Activated CD8-positive, alpha-beta memory T cell treated with anti-CD3 and anti-CD28 coated beads, Interleukin-2, amount 50 U/mL, for 1 hour (primary cell): Measurements from ENCODE around the gene RPS2.

Experiments
- DNase-seq: peaks from one replicate; pipeline ENCODE4 v3.0.0-alpha.2; 2020; ENCODE audit errors: extremely low read depth

The RPS2 gene

DNA sequence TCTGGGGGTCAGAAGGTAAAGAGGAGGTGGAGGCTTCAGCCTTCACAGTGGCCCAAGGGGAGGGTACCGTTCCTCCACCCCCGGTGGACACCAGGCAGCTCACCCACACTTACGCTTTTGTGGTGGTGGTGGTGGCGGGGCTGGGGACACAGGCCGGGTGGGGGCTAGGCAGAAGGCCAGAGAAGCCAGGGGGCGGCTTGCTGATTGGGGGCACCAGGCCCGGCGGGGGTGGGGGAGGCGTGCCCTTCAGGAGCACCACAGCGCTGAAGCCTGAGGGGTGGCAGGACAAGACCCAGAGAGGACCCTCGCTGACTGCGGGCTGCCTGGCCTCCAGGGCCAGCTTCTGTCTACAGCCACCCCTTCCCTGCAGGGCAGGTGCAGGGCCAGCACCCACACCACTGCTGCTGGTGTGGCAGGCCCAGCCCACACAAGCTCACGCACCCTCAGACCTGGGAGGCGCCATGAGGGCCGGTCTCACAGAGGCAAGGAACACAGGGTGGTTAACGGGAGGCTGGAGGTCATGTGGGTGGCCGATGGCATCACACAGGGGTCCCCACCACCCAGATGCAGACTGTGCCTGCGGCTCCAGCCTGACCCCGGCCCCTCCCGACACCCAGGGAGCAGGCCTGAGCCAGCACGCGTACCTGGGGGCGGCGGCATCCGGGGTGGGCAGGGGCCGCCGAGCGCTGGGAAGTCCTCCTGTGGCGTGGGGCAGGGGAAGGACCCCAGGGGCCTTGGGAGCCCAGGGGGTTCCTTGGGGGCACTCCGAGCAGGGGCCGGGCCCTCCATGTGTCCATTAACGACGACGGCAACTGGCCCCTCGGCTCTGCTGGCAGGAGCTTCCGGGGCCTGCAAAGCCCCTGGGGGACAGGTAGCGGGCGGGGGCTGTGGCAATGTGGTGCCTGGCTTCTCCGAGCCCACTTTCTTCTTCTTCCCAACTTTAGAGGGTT is 34.5 kb upstream of the RPS2 start:
- no peak for DNase-seq

DNA sequence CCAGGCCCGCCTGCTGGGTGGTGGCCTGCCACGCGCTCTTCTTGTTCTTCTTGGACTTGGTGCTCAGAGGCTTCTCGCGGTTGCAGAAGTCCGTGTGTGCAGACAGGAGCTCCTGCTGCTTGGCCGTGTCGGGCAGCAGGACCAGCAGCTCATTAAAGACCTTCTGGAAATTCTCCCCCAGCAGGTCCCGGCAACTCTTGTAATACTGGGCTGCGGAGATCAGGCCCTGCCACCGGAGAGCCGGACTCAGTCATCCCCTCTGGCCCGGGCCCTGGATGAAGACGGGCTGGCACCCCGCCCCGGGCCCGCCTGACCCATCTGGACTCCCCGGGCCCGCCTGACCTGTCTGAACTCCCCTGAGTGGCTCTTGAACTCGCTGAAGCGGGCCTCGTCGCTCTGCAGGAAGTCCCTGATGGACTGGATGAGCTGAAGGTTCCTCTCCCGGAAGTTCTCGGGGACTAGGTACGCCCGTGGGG is 33.8 kb upstream of the RPS2 start:
- no peak for DNase-seq

DNA sequence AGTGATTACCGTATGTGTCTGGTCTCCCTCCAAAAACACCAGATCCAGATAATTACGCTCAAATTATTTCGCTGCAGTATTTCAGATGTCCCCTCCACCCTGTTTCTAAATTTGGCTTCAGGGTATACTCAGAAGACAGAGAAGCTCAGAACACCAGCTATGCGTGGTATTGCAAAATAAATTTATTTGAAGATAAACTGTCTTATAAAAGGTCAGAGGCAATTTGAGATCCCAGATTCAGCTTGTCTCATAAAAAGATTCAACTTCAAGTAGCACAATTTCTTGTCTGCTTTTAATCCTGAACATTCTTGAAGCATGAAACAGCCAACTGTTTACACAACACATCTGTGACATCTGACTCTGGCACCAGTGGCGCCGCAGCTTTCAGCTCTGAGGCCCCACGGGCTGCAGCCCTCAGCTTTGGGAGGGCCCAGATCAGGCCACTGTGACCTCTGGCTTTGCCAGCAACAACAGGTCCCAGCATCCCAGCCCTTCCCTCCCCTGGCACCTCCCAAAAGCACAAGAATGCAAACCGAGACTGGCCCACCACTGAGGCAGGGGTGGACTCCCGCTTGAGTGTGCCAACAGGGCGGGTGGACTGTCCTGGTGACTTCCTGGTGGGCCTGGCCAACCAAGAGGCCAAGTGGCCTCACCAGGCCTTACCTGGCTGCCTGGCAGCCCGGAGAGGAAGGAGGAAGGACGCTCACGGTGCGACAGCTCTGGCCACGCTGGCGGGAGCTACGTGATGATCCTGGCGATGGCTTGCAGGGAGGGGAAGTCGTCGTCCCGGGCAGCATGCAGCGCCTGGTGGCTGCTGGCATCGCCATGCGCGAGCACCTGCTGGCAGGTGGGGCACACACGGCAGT is 33.1 kb upstream of the RPS2 start:
- DNase-seq = no peak

DNA sequence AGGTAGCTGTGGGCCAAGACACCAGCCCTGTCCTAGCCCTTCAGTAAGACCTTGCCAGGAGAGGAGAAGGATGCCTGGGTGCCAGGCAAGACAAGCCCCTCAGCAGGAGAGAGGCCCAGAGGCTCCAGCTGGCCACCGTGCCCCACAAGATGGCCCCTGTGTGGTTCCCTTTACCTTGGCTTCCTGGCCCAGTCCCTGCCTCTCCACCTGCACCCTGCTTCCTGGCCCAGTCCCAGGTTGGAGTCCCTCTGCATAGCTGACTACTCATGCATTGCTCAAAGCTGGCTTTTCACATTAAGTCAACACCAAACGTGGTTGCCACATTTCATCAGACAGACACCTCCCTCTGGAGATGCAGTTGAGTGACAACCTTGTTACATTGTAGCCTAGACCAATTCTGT is 29.1 kb upstream of the RPS2 start:
- DNase-seq = no peak

DNA sequence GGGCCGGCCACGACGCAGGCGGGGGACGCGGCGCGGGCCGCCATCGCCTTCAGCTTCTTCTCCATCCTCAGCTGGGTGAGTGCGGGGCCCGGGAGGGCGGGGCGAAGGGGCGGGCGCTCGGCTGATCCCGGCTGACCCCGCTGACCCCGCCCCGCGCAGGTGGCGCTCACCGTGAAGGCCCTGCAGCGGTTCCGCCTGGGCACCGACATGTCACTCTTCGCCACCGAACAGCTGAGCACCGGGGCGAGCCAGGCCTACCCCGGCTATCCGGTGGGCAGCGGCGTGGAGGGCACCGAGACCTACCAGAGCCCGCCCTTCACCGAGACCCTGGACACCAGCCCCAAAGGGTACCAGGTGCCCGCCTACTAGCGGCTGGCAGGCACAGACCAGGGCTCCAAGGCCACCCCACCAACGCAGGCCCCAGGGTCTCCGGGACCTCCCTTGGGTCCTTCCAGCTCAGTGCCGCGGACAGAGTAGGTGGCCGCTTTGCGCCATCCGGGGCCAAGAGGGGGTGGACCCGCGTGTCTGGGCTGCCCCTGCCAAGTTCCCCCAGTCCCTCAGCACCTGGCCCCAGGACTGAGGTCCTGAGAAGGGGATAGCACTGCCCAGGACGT is 28.2 kb upstream of the RPS2 start:
- no peak for DNase-seq

DNA sequence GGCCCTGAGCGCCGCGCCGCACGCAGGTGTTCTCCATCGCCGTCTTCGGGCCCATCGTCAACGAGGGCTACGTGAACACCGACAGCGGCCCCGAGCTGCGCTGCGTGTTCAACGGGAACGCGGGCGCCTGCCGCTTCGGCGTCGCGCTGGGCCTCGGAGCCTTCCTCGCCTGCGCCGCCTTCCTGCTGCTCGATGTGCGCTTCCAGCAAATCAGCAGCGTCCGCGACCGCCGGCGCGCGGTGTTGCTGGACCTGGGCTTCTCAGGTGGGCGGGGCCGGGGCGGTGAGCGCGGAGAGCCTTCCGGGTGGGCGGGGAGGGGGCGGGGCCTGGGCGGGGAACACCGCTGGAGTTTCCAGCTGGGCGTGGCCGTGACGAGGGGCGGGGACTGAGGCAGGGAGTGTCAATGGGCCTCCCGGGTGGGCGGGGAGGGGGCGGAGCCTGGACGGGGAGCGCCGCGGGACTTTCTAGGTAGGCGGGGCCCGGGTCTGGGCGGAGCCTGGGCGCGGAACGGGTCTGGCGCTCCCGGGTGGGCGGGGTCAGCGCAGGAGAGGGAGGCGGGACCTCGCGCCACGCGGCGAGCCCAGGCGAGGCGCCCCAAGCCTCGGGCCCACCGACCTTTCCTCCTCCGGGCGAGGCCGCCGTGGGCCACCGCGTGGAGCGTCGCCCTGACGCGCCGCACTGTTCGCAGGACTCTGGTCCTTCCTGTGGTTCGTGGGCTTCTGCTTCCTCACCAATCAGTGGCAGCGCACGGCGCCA is 27.5 kb upstream of the RPS2 start:
- peak; percentile 96 for DNase-seq

DNA sequence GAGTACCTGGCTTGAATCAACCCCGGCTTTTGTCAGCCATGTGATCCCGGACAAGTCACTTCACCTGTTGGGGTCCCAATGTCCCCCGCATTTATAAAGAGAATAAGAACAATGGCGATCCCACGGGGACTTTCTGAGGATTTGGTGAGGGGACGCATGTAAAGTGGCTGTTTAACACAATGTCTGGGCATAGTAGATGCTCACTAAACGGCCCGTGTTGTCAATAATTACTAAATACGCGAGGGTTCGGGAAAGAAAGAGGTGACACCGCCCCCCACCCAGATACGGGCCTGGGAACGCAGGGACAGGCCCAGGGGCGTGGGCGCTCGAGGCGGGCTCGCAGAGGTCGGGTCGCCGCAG is 26.9 kb upstream of the RPS2 start:
- no peak for DNase-seq

DNA sequence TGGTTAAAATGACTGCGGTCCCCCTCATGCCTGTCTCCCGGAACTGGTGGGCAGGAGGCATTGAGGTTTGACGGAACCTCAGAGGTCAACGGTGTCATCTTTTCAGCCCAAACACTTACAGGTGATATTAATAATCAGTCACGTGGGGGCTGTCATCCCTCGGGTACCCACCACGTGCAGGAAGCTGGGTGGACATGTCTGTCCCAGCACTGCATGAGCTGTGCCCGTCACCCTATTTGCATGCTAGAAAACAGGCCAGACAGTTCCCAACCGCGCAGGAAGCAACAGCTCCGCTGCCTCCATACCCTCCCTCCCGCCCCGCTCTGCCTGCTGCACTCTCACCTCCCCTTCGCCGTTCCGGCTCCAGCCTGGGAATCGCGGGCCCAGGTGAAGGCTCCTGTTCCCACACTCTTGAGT is 26.5 kb upstream of the RPS2 start:
- DNase-seq = no peak

DNA sequence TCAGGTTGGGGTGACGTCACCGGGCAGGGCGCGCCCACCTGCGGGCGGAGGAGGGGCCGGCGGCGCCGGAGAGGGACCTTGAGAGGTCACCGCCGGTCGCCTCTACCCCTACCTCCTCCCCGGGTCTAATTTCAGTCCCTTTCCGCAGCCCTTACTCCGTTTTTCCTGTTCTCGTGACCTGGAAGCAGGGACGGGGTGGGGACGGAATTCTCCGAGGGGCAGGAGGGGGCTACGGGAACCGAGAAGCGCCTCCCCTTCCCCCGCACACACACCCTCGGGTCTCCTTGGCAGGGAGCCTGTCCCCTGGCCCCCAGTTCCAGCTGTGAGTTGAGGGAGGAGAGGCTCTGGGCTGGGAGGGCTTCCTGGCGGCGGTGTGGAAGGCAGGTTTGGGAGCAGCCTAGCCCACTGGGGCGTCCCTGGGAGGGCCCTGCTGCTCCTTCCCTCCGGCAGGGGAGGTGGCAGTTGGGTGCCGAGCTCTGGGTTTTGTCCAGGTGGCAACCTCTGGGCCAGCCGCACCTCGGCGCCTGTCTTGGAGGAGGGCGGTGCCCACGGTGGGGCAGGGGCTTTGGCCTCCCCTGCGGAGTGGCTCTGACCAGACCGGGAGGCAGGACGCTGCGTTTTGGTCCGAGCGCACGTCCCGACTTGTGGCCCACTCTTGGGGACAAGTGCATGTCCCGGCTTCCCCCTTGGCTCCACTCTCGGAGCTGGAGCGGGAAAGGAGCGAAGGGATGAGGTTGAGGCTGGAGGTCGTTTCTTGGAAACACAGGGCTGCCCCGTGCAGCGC is 25.9 kb upstream of the RPS2 start:
- DNase-seq = no peak

DNA sequence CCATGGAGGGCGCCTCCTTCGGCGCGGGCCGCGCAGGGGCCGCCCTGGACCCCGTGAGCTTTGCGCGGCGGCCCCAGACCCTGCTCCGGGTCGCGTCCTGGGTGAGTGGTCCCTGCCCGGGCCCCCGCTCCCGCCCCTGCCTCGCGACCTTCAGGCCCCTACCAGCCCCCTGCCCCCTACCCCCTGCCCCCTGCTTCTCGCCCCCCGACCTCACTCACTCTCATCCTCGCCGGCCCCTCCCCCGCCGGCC is 25.4 kb upstream of the RPS2 start:
- DNase-seq = no peak

DNA sequence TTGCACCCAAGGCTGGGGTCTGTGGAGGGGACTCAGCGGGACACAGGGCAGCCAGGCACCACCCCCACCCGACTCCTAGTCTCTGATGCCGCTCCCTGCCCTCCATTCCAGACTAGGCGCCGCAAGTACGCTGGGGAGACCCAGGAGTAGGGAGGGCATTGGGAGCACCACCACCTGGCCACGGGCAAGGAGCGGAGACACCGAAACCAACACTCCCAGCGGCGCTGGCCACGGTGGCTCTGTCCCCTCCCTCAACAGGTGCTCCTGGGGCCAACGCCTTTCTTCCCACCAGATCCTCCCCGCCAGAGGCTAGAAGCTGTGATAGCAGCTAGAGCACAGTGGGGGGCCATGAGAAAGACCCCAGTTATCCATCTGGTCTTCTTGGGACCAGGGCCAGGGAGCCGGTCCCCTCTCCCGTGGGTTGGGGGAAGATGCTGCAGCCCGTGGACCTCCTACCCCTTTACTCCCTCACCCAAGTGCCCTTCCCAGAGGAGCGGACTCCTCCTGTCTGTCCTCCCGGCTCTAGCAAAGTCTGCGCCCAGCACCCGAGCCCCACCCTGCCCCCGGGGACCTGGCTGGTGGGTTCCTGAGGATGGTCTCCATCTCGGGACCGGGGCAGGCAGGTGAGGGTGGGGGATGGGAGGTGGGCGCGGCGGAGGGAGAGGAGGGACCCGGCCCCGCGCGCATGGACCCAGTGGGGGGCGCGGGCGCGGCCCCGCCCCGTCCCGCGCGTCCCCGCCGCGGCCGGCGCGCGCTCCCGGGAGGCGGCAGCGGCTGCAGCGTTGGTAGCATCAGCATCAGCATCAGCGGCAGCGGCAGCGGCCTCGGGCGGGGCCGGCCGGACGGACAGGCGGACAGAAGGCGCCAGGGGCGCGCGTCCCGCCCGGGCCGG is 24.8 kb upstream of the RPS2 start, which contains the start of gene SYNGR3:
SYNGR3 (plus strand) TSS at position 762 of the 892 bp plus-strand sequence. CDS start 133 bp downstream, outside the sequence.
- no peak for DNase-seq

DNA sequence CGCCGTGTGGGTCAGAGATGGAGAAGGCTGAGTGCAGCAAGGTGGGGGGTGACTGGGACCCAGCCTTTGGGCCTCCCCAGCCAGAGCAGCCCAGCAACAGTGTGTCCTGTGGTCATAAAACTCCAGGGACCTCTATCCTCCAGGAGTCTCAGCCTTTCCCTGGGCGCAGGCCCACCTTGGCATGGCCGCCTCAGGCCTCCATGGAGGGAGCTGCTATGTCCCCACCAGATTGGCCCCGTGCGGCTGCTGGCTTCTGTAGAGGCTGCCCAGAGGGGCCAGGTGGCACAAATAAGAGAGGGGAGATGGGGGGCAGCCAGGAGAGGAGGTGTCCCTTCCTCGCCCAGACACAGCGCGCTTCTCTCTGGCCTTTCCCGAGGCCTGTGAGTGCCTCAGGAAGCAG is 22.6 kb upstream of the RPS2 start:
- no peak for DNase-seq

DNA sequence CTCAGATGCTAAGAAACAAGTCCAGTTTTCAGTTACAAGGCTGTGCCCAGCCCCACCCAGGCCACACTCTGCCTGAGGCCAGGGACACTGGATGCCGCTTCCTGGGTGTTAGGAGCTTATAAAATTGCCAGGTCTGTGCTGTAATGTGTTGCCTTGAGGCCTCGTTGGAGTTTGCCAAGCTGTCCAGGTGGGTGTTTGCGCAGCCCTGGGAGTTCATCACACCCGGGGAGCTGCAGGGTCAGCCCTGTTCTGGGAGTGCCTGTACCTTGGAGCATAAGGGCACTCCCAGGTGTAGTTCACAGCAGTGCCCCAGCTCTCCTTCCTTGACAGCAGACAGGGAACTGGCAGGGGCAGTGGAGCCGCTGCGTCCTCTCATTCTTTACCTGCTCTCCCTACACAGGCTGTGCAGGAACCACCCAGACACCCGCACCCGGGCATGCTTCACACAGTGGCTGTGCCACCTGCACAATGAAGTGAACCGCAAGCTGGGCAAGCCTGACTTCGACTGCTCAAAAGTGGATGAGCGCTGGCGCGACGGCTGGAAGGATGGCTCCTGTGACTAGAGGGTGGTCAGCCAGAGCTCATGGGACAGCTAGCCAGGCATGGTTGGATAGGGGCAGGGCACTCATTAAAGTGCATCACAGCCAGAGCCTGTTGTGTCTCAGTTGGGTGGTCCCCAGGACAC is 21.0 kb upstream of the RPS2 start:
- no peak for DNase-seq

DNA sequence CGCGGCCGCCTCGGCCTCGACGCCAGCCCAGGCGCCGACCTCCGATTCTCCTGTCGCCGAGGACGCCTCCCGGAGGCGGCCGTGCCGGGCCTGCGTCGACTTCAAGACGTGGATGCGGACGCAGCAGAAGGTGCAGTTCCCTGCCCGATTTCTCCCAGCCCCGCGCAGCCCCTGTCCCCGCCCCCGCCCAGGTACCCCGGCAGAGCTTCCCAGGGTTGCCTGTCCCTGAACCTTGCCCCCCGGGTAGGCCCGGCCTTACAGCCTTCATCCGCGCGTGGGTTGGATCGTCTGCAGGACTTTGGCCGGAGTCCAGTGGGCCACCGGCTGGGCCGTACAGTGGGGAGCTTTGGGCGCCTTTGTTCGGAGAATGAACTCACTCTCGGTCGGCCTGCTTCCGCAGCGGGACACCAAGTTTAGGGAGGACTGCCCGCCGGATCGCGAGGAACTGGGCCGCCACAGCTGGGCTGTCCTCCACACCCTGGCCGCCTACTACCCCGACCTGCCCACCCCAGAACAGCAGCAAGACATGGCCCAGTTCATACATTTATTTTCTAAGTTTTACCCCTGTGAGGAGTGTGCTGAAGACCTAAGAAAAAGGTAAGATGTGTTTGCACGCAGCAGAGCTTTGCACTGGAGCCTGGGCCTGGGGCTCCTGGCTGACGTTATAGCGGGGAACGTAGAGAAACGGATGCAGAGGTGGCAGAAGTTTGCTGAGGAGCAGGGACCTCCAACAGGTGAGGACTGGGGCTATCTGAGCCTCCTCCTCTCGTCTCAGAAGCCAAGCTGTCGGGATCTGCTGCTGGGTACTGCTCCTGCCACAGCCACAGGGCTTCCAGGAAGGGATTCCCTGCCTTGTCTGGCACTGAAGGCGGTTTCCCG is 20.0 kb upstream of the RPS2 start:
- DNase-seq = no peak

DNA sequence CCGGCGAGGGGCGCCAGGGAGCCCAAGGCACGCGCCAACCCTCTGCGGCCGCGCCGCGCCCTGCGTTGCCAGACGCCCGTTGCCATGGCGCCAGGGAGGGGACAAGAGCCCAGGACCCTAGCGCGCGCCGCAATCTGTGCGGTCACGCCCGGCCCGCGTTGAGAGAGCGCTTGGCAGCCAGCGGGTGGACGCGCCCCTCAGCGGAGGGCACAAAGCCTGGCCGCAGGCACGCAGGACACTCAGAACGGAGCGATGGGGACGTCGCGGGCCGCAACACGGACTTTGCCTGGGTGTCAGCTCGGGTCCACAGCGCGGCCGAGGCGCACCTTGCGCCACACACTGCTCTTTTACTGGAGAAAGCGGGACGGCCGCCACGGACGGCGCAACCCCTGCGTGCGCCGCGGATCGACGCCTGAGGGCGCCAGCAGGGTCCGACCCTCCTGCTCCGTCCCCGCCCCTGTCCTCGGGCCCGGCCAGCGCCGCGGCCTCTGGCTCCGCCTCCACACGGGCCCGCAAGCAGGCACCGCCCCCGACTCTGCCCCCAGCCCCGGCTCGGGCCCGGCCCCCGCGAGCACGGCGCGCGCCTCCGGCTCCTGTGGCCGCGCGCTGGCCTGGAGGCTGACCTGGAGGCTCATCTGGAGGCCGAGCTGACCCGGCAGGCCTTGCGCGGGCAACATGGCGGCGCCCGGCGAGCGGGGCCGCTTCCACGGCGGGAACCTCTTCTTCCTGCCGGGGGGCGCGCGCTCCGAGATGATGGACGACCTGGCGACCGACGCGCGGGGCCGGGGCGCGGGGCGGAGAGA is 19.1 kb upstream of the RPS2 start, which contains the start of gene GFER:
GFER (plus strand) TSS at position 650 of the 803 bp plus-strand sequence; CDS start at position 676, 26 bp downstream.
- no peak for DNase-seq

DNA sequence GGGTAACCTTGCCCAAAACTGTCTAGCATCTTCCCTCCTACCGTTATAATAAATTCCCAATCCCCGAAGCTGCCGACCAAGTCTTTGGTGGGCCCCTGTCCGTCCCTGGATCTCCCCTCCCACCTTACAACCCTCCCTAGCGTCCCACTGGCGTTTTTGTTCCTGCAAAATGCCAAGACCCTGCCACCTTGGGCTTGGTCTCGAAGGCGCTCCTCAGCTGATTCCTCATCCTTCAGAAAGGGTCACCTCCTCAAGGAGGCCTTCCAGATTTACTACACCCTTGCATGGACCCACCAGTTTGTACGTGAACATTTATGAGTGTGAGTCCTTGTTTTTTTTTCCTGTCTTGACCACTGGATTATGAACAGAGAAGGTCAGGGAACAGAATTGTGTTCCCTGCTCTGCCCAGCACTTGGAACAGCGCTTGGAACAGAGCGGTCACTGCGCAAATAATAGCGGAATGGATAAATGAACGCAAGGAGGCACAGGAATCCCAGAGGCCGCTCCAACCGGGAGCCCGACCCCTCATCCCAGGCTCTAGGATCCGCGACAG is 18.4 kb upstream of the RPS2 start:
- no peak for DNase-seq

DNA sequence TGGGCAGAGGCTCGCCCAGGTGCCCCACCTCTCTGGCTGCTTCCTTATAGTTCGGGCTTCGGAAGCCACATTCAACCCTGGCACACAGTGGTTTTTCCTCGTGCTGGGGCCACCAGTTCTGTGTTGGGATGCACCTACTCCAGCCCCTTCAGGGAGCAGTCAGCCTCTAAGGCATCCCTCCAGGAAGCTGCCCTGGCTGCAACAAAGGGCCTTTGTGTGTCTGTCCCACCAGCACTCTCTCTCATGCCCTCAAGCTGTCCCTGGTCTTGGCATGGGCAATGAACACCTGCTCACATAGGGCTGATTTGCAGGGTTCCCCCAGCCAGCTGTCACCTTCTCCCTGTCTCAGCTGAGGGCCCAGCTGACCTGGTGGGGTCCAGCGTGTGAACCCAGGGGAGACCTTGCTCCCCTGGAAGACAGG is 17.4 kb upstream of the RPS2 start:
- DNase-seq = no peak
